Prostate gland (tissue), 2 donors: ENCODE measurements around the gene AGBL4.

Experiments
- CTCF ChIP-seq, 4 experiments: fragments of 200-600 bp in 2 of 4; fragments of 450-650 bp in 2 of 4; sonication (generic) in 2 of 4; IDR thresholded peaks; 1 replicate in 3 of 4; 2 replicates in 1 of 4; pipeline ENCODE4 v1.5.1; 2016 to 2019; ENCODE audit warnings: antibody characterized with exemption in 4 of 4, mild to moderate bottlenecking in 2 of 4, moderate library complexity in 2 of 4
- POLR2A ChIP-seq: fragments of 450-650 bp; IDR thresholded peaks from one replicate; pipeline ENCODE4 v1.6.1; 2016; ENCODE audit warnings: antibody characterized with exemption, mild to moderate bottlenecking
- POLR2AphosphoS5 ChIP-seq: sonication (generic); formaldehyde crosslinking; IDR thresholded peaks from one replicate; pipeline ENCODE4 v1.6.1; 2017; ENCODE audit warnings: antibody characterized with exemption

GRCh38 chr1:49293016-49293415 is 730.7 kb downstream of the AGBL4 start:
- TF ChIP-seq POLR2A: no peak
- no peak for TF ChIP-seq CTCF (IDR thresholded peaks at IDR 0.05)
- no peak for TF ChIP-seq POLR2AphosphoS5
